ENCODE data around the gene SLC1A2.

Gene SLC1A2

GRCh38 chr11:35218956-35219355, 200.4 kb downstream of the SLC1A2 start:
- no peak overlapping the region for H3K4me3 ChIP-seq (ENCODE audit: low read length)
- no peak for TF ChIP-seq CTCF (IDR thresholded peaks at IDR 0.05; ENCODE audit: insufficient read depth, low read depth, low read length, missing control alignments)
- no peak for DNase-seq (ENCODE audit: low read depth)

GRCh38 chr11:35216962-35217678, 202.2 kb downstream of the SLC1A2 start:
- DNase-seq (ENCODE audit: low read depth), result no peak
- TF ChIP-seq CTCF (IDR thresholded peaks at IDR 0.05; ENCODE audit: insufficient read depth, low read depth, low read length, missing control alignments), result no peak
- no peak overlapping the region for H3K4me3 ChIP-seq (ENCODE audit: low read length)

- no peak overlapping the region for H3K4me3 ChIP-seq (ENCODE audit: low read length)
- no peak for TF ChIP-seq CTCF (IDR thresholded peaks at IDR 0.05; ENCODE audit: insufficient read depth, low read depth, low read length, missing control alignments)
- DNase-seq (ENCODE audit: low read depth), result no peak
Observed at GRCh38 chr11:35215945-35216344, 203.4 kb downstream of the SLC1A2 start.

DNA sequence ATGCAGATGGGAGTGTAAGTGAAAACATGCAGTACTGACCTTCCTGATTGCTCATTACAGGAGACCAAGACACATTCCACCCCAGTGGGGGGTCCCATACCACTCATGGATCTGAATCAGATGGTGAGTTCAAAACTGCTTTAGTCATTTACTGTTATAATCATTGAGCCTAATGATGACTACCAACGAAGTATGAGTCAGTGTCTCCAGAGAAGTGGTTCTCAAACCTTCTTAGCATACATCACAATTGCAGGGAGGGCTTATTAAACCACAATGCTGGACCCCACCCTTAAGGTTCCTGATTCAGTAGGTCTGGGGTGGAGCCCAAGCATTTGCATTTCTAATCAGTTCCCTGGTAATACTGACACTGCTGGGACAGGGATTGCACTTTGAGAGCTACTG, 204.6 kb downstream of the SLC1A2 start:
- peak; percentile 87 for DNase-seq (ENCODE audit: low read depth)
- H3K4me3 ChIP-seq (ENCODE audit: low read length), result no peak overlapping the region
- TF ChIP-seq CTCF (IDR thresholded peaks at IDR 0.05; ENCODE audit: insufficient read depth, low read depth, low read length, missing control alignments), result no peak

GRCh38 chr11:35214226-35214770, 205.1 kb downstream of the SLC1A2 start:
- TF ChIP-seq CTCF (IDR thresholded peaks at IDR 0.05; ENCODE audit: insufficient read depth, low read depth, low read length, missing control alignments), result no peak
- DNase-seq (ENCODE audit: low read depth), result no peak
- H3K4me3 ChIP-seq (ENCODE audit: low read length), result no peak overlapping the region

- H3K4me3 ChIP-seq (ENCODE audit: low read length), result no peak overlapping the region
- no peak for TF ChIP-seq CTCF (IDR thresholded peaks at IDR 0.05; ENCODE audit: insufficient read depth, low read depth, low read length, missing control alignments)
- no peak for DNase-seq (ENCODE audit: low read depth)
Observed at GRCh38 chr11:35211952-35212351, 207.4 kb downstream of the SLC1A2 start.
